ENCODE data around the gene RHBDD1. TPM values are rescaled to one million over a fixed set of nuclear protein-coding genes. Genes with fewer than 3 reads are reported as not detected.

RHBDD1 gene
- polyA plus RNA-seq, 4 donors: 22.9 to 34.1 (median 25.5) TPM

GRCh38 chr2:227016894-227017293 is 181.0 kb downstream of the RHBDD1 start:
- no peak for DNase-seq (ENCODE audit: low read depth in 4 of 4, low spot score in 3 of 4)

GRCh38 chr2:227020416-227020815 is 184.6 kb downstream of the RHBDD1 start:
- no peak for DNase-seq (ENCODE audit: low read depth in 4 of 4, low spot score in 3 of 4)

GRCh38 chr2:227022608-227023007 is 186.8 kb downstream of the RHBDD1 start:
- no peak for DNase-seq (ENCODE audit: low read depth in 4 of 4, low spot score in 3 of 4)

DNA sequence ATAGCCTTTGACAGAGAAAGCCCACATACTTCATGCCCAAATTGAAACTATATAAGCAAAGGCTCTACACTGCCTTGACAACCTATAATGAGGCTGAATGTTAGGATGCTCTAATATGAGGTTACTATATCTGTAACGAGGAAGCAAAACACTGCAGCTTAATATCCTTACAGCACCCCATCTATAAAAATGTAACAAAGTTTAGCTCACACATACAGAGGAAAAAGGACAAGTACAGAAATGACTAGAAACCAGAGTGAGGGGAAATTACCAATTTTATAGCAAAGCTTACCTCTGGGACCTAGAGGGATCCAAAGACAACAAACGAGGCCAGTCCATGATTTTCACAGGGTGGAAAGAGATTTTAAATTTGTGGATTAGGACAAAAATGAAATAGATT is 189.7 kb downstream of the RHBDD1 start:
- no peak for DNase-seq (ENCODE audit: low read depth in 4 of 4, low spot score in 3 of 4)

GRCh38 chr2:227029426-227030105 is 193.7 kb downstream of the RHBDD1 start:
- DNase-seq (ENCODE audit: low read depth in 4 of 4, low spot score in 3 of 4): no peak

DNA sequence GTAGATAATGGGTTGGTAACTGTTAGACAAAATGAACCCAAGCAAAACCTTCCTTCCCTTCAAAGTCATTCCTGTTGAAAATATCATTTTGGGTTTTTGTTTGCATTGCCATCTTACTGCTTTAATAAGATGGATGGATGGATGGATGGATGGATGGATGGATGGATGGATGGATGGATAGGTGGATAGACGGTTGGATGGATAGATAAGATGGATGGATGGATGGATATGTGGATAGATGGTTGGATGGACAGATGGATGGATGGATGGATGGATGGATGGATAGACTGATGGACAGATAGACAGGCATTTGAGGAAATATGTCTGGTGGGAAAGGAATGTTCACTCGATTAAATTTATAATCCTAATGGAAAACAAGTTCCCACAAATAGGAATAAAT is 194.9 kb downstream of the RHBDD1 start:
- DNase-seq (ENCODE audit: low read depth in 4 of 4, low spot score in 3 of 4): no peak

- no peak for DNase-seq (ENCODE audit: low read depth in 4 of 4, low spot score in 3 of 4)
Measured at GRCh38 chr2:227031379-227031778, 195.5 kb downstream of the RHBDD1 start.

GRCh38 chr2:227033471-227034148 is 197.8 kb downstream of the RHBDD1 start:
- peak in 1 of 4 donors; percentile 24 for DNase-seq (ENCODE audit: low read depth in 4 of 4, low spot score in 3 of 4)

GRCh38 chr2:227035711-227036367 is 200.0 kb downstream of the RHBDD1 start:
- DNase-seq (ENCODE audit: low read depth in 4 of 4, low spot score in 3 of 4): no peak

DNA sequence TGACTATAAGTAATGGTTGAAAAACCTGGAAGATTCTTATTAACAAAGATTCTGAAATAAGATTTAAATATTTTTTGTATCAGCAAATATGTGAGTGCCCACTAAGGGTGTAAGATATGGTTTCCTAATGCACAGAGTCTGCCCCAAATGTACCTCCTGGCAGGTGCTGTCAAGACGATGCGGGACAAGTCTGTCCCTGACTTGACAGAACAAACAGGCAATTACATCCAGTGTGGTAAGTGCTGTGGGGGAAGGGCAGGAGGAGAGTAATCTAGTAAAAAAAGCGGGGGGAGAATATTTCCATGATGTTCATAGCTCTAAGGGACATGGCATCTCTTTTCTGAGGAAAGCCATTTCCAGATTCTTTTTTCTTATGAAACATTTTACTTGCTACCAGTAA is 200.7 kb downstream of the RHBDD1 start:
- DNase-seq (ENCODE audit: low read depth in 4 of 4, low spot score in 3 of 4): no peak

- DNase-seq (ENCODE audit: low read depth in 4 of 4, low spot score in 3 of 4): peak in 1 of 4 donors; percentile 14
Measured at GRCh38 chr2:227038550-227039189, 202.8 kb downstream of the RHBDD1 start.

DNA sequence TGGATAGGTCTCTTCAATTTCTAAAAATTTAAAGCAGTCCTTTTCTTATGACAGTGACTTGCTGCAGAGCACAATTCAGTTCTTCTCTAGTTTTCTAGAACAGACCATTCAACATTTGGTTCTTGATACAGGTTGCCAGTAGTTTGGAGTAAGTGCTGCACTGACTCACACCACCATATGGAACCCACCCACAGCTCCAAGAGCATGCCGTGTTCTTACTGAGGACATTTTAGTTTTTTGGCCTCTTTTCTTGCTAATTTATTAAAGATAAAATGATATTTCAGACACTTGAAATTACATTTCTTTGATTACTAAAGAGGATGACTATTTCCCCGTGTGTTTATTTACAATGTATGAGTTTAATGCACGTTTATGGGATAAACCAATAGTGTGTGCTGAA is 208.1 kb downstream of the RHBDD1 start:
- no peak for DNase-seq (ENCODE audit: low read depth in 4 of 4, low spot score in 3 of 4)

Other genes with a start within 250 kb of the RHBDD1 start
- 10 to 100 TPM; 13.0 to 16.0 (median 13.8) TPM for gene IRS1, start 36.2 kb upstream of the RHBDD1 start, polyA plus RNA-seq (ENCODE audit: insufficient read length in 4 of 4)

Measured in left renal pelvis (tissue), 4 donors.